H1 (cell line): ENCODE results near the gene PITX1. TPM values are rescaled to one million over a fixed set of nuclear protein-coding genes. Genes with fewer than 3 reads are reported as not detected.

Experiments
- BCL11A ChIP-seq, 2 experiments: IDR thresholded peaks; one replicate each; pipeline ENCODE4 v1.6.1; 2011; ENCODE audit warnings: low read depth in 2 of 2, low read length in 2 of 2, mild to moderate bottlenecking in 2 of 2
- CTCF ChIP-seq, 3 experiments: IDR thresholded peaks; 1 replicate in 2 of 3; 2 replicates in 1 of 3; pipeline versions ENCODE4 v1.5.1 to v1.6.1; 2011; ENCODE audit warnings: low read length in 3 of 3, mild to moderate bottlenecking in 3 of 3, inconsistent platforms in 2 of 3, low read depth in 1 of 3, moderate library complexity in 1 of 3; ENCODE audit not compliant: insufficient read depth in 1 of 3; ENCODE audit errors: control extremely low read depth in 1 of 3
- E2F6 ChIP-seq: IDR thresholded peaks from 2 replicates; pipeline ENCODE4 v1.6.1; 2012; ENCODE audit warnings: inconsistent platforms
- EZH2 ChIP-seq: fragments of 200-600 bp; sonication (generic); IDR thresholded peaks from 2 replicates; pipeline ENCODE4 v1.7.1; 2012; ENCODE audit warnings: low read depth, mild to moderate bottlenecking, moderate library complexity, low read length, inconsistent platforms; ENCODE audit not compliant: severe bottlenecking
- KDM4A ChIP-seq: IDR thresholded peaks from one replicate; pipeline ENCODE4 v1.7.1; 2012; ENCODE audit warnings: low read depth, mild to moderate bottlenecking, moderate library complexity, low read length, inconsistent platforms; ENCODE audit not compliant: severe bottlenecking
- POLR2A ChIP-seq, 2 experiments: IDR thresholded peaks; 1 replicate in 1 of 2; 2 replicates in 1 of 2; pipeline ENCODE4 v1.6.1; 2011; ENCODE audit warnings: low read depth in 2 of 2, low read length in 2 of 2, mild to moderate bottlenecking in 2 of 2; ENCODE audit errors: control extremely low read depth in 1 of 2
- POLR2AphosphoS5 ChIP-seq: IDR thresholded peaks from 2 replicates; pipeline ENCODE4 v1.6.1; 2011; ENCODE audit warnings: low read depth, low read length
- RAD21 ChIP-seq, 2 experiments: IDR thresholded peaks in 1 of 2; conservative IDR thresholded peaks in 1 of 2; 2 replicates each; pipeline ENCODE4 v1.6.1; 2011; ENCODE audit warnings: low read depth in 2 of 2, low read length in 2 of 2, improper control_type of control experiment in 1 of 2, inconsistent platforms in 1 of 2, mild to moderate bottlenecking in 1 of 2, moderate library complexity in 1 of 2
- SIRT6 ChIP-seq: IDR thresholded peaks from one replicate; pipeline ENCODE4 v1.7.1; 2012; ENCODE audit warnings: low read length, inconsistent platforms
- SUZ12 ChIP-seq: fragments of 200-600 bp; sonication (generic); IDR thresholded peaks from 2 replicates; pipeline ENCODE4 v1.6.1; 2012; ENCODE audit warnings: mild to moderate bottlenecking, inconsistent platforms, low read length, moderate library complexity, mixed read lengths
- USF2 ChIP-seq: IDR thresholded peaks from 2 replicates; pipeline ENCODE4 v1.6.1; 2011; ENCODE audit warnings: low read length, improper control_type of control experiment
- polyA plus RNA-seq, 7 experiments: library from polyadenylated mRNA; depleted of rRNA in 3 of 7; stranded (reverse) in 5 of 7; unstranded in 2 of 7; fragments of >200 nt in 5 of 7; fragments of 200-250 nt in 2 of 7; gene quantifications; 1 replicate in 5 of 7; 2 replicates in 1 of 7; 4 replicates in 1 of 7; pipeline versions ENCODE4 v1.2.1 to v1.2.3, GENCODE V29; 2011 to 2013; ENCODE audit warnings: missing spikeins in 2 of 7, mixed read lengths in 2 of 7
- total RNA-seq: library from RNA; stranded (reverse); fragmentation: NEBNext Ultra II Directional; extraction: Animal tissue kit (Norgen Biotek cat#: 25700); gene quantifications from 2 replicates; pipeline ENCODE4 v1.2.1, GENCODE V29; 2021

Gene PITX1
- total and polyA plus RNA-seq, 2 of the 8 experiments (the other 6 are each of a cell fraction or from before 2014, with no cell fraction given): 0.03 TPM; not detected in 1

GRCh38 chr5:135073761-135074345 is 39.8 kb upstream of the PITX1 start (continued):
- no peak for TF ChIP-seq CTCF (IDR thresholded peaks at IDR 0.05; ENCODE audit: control extremely low read depth in 1 of 3, insufficient read depth in 1 of 3, low read depth in 1 of 3, low read length in 3 of 3)
- no peak for TF ChIP-seq KDM4A
- no peak for TF ChIP-seq SIRT6
- no peak for TF ChIP-seq E2F6
- TF ChIP-seq SUZ12: no peak
- TF ChIP-seq POLR2A (IDR thresholded peaks at IDR 0.05; ENCODE audit: control extremely low read depth in 1 of 2, low read depth in 2 of 2, low read length in 2 of 2): no peak
- TF ChIP-seq RAD21 (IDR thresholded peaks at IDR 0.05 in 1 of 2, conservative IDR thresholded peaks at IDR 0.05 in 1 of 2; ENCODE audit: low read depth in 2 of 2, low read length in 2 of 2): no peak
- TF ChIP-seq USF2: no peak
- no peak for TF ChIP-seq POLR2AphosphoS5
- TF ChIP-seq EZH2: no peak
- no peak for TF ChIP-seq BCL11A (IDR thresholded peaks at IDR 0.05; ENCODE audit: low read depth in 2 of 2, low read length in 2 of 2)
